Measurements from ENCODE around the gene RGS9BP.
"Not testable (repeated sequence)": the region's sequence is repeated elsewhere in the genome, so short reads cannot be mapped to it uniquely, and the experiment has no call there.

RGS9BP gene

GRCh38 chr19:32675720-32676185, at the start of gene RGS9BP:
Gene RGS9BP (plus strand): TSS chr19:32675848. CDS start chr19:32676264, 416 bp downstream.
- peak; percentile 44 to 63 for DNase-seq

GRCh38 chr19:32626969-32627368, 48.7 kb upstream of the RGS9BP start:
- no peak for DNase-seq

- DNase-seq: no peak
Measured at GRCh38 chr19:32627714-32628270, 47.9 kb upstream of the RGS9BP start.

GRCh38 chr19:32630338-32630737, 45.3 kb upstream of the RGS9BP start:
- DNase-seq: no peak

- no peak for DNase-seq
Measured at GRCh38 chr19:32631381-32631780, 44.3 kb upstream of the RGS9BP start.

GRCh38 chr19:32637480-32637879, 38.2 kb upstream of the RGS9BP start:
- DNase-seq: no peak

- no peak for DNase-seq
Measured at GRCh38 chr19:32638625-32639024, 37.0 kb upstream of the RGS9BP start.

GRCh38 chr19:32642771-32643170, 32.9 kb upstream of the RGS9BP start:
- no peak for DNase-seq

GRCh38 chr19:32646556-32646955, 29.1 kb upstream of the RGS9BP start:
- DNase-seq: no peak

- DNase-seq: no peak
Measured at GRCh38 chr19:32647361-32647760, 28.3 kb upstream of the RGS9BP start.

GRCh38 chr19:32649751-32650150, 25.9 kb upstream of the RGS9BP start:
- no peak for DNase-seq

GRCh38 chr19:32650671-32651070, 25.0 kb upstream of the RGS9BP start:
- DNase-seq: no peak

- DNase-seq: no peak
Measured at GRCh38 chr19:32651729-32652140, 23.9 kb upstream of the RGS9BP start.

GRCh38 chr19:32652331-32652730, 23.3 kb upstream of the RGS9BP start:
- DNase-seq: not testable (repeated sequence)

- DNase-seq: no peak
Measured at GRCh38 chr19:32652894-32653598, 22.6 kb upstream of the RGS9BP start.

- DNase-seq: no peak
Measured at GRCh38 chr19:32653599-32653915, 22.1 kb upstream of the RGS9BP start.

GRCh38 chr19:32656379-32656778, 19.3 kb upstream of the RGS9BP start:
- not testable (repeated sequence) for DNase-seq

- DNase-seq: no peak
Measured at GRCh38 chr19:32658075-32658474, 17.6 kb upstream of the RGS9BP start.

- DNase-seq: no peak
Measured at GRCh38 chr19:32658527-32658926, 17.1 kb upstream of the RGS9BP start.

GRCh38 chr19:32661318-32661717, 14.3 kb upstream of the RGS9BP start:
- DNase-seq: no peak

- DNase-seq: peak in 1 of 2 donors; percentile 32
Measured at GRCh38 chr19:32662186-32662585, 13.5 kb upstream of the RGS9BP start.

- no peak for DNase-seq
Measured at GRCh38 chr19:32666084-32666483, 9.6 kb upstream of the RGS9BP start.

GRCh38 chr19:32669310-32669709, 6.3 kb upstream of the RGS9BP start:
- DNase-seq: no peak

- DNase-seq: no peak
Measured at GRCh38 chr19:32671883-32672593, 3.6 kb upstream of the RGS9BP start.
